ENCODE results near the gene PAXX.
"Not testable (repeated sequence)": the region's sequence is repeated elsewhere in the genome, so short reads cannot be mapped to it uniquely, and the experiment has no call there.

PAXX gene

GRCh38 chr9:137020771-137021567 is 28.7 kb downstream of the PAXX start:
- no peak for DNase-seq

GRCh38 chr9:137021568-137021978 is 29.4 kb downstream of the PAXX start:
- DNase-seq, result no peak

- DNase-seq, result peak; percentile 74
These were observed 29.9 kb downstream of the PAXX start for GRCh38 chr9:137021979-137022661.

GRCh38 chr9:137022662-137023008 is 30.4 kb downstream of the PAXX start:
- DNase-seq, result no peak

- DNase-seq, result no peak
These were observed 30.9 kb downstream of the PAXX start for GRCh38 chr9:137023157-137023556.

GRCh38 chr9:137023583-137023991 is 31.4 kb downstream of the PAXX start:
- no peak for DNase-seq

GRCh38 chr9:137025517-137025966 is 33.3 kb downstream of the PAXX start:
- DNase-seq, result peak; percentile 97

- no peak for DNase-seq
These were observed 34.2 kb downstream of the PAXX start for GRCh38 chr9:137026384-137026783.

- peak; percentile 64 for DNase-seq
These were observed 34.6 kb downstream of the PAXX start for GRCh38 chr9:137026828-137027227.

GRCh38 chr9:137027369-137028262 is 35.4 kb downstream of the PAXX start, which contains the start of gene ABCA2:
ABCA2 (minus strand) TSS chr9:137028237; CDS start chr9:137028140, 97 bp downstream.
- peak; percentile 81 for DNase-seq

- DNase-seq, result peak; percentile 88
These were observed 36.2 kb downstream of the PAXX start for GRCh38 chr9:137028263-137029057.

GRCh38 chr9:137029058-137029936 is 37.1 kb downstream of the PAXX start:
- peak; percentile 75 for DNase-seq

- DNase-seq, result no peak
These were observed 37.8 kb downstream of the PAXX start for GRCh38 chr9:137030006-137030405.

GRCh38 chr9:137030538-137031527 is 38.6 kb downstream of the PAXX start:
- no peak for DNase-seq

- no peak for DNase-seq
These were observed 39.9 kb downstream of the PAXX start, which contains the start of gene FUT7 for GRCh38 chr9:137031904-137032640. FUT7 (minus strand) TSS chr9:137032088; CDS start chr9:137031991, 97 bp downstream.

GRCh38 chr9:137032858-137033257 is 40.6 kb downstream of the PAXX start:
- no peak for DNase-seq

GRCh38 chr9:137033481-137033880 is 41.3 kb downstream of the PAXX start:
- not testable (repeated sequence) for DNase-seq

GRCh38 chr9:137034039-137034708 is 42.0 kb downstream of the PAXX start:
- peak; percentile 69 for DNase-seq
